WTC11 (cell line): Measurements from ENCODE around the gene OTUD7B. TPM values are rescaled to one million over a fixed set of nuclear protein-coding genes. Genes with fewer than 3 reads are reported as not detected.

Experiments
- ATAC-seq: fragments of 200-7000 bp; cut with Tn5 transposase; 2 replicates; pipeline ENCODE4 v1.10.0; 2021; ENCODE audit warnings: mild to moderate bottlenecking, moderate library complexity
- CTCF ChIA-PET: fragments of 300-600 bp; sonication (Branson Sonifier 250); formaldehyde crosslinking; loops from one replicate; lab custom pipeline; 2021; ENCODE audit warnings: antibody characterized with exemption; lab: Charles Lee
- POLR2A ChIA-PET: fragments of 350-600 bp; sonication (Branson Sonifier 250); formaldehyde crosslinking; loops from one replicate; lab custom pipeline; 2021; ENCODE audit warnings: antibody characterized with exemption; lab: Charles Lee
- DNase-seq: peaks from one replicate; pipeline ENCODE4 v3.0.0; 2021; ENCODE audit warnings: low spot score
- H3K27ac Mint-ChIP-seq: 2 replicates; pipeline ENCODE4 v1.8.0; 2021; ENCODE audit warnings: mixed read lengths
- H3K27me3 Mint-ChIP-seq: 2 replicates; pipeline ENCODE4 v1.8.0; 2021; ENCODE audit warnings: low read depth, mild to moderate bottlenecking, moderate library complexity, mixed read lengths
- H3K36me3 Mint-ChIP-seq: 2 replicates; pipeline ENCODE4 v1.8.0; 2021; ENCODE audit warnings: mixed read lengths
- H3K4me1 Mint-ChIP-seq: 2 replicates; pipeline ENCODE4 v1.8.0; 2022; ENCODE audit warnings: mixed read lengths
- H3K4me3 Mint-ChIP-seq: 2 replicates; pipeline ENCODE4 v1.8.0; 2021; ENCODE audit warnings: mild to moderate bottlenecking, moderate library complexity, mixed read lengths
- H3K9me3 Mint-ChIP-seq: 2 replicates; pipeline ENCODE4 v1.8.0; 2021; ENCODE audit warnings: mixed read lengths
- ATF2 ChIP-seq: sonication (generic); formaldehyde crosslinking; IDR thresholded peaks from 2 replicates; pipeline ENCODE4 v1.8.1; 2022; ENCODE audit warnings: low read depth, missing genetic modification reagents, borderline replicate concordance
- CDX4 ChIP-seq: fragments of 250-450 bp; sonication (Bioruptor Pico); IDR thresholded peaks from 2 replicates; pipeline ENCODE4 v1.9.0; 2021; ENCODE audit warnings: moderate library complexity, mild to moderate bottlenecking, inconsistent platforms, borderline replicate concordance
- E2F5 ChIP-seq: sonication (generic); formaldehyde crosslinking; IDR thresholded peaks from 2 replicates; pipeline ENCODE4 v1.8.1; 2022; ENCODE audit warnings: mild to moderate bottlenecking, moderate library complexity, missing genetic modification reagents
- FOXK1 ChIP-seq: sonication (generic); formaldehyde crosslinking; IDR thresholded peaks from 2 replicates; pipeline ENCODE4 v1.8.0; 2022; ENCODE audit warnings: mild to moderate bottlenecking, moderate library complexity, missing genetic modification reagents
- GRHL2 ChIP-seq: fragments of 250-450 bp; sonication (Bioruptor Pico); IDR thresholded peaks from 2 replicates; pipeline ENCODE4 v1.8.0; 2022; ENCODE audit warnings: mild to moderate bottlenecking, moderate library complexity; ENCODE audit not compliant: insufficient replicate concordance, severe bottlenecking
- HMGXB4 ChIP-seq: sonication (generic); formaldehyde crosslinking; IDR thresholded peaks from 2 replicates; pipeline ENCODE4 v1.8.1; 2023; ENCODE audit warnings: mild to moderate bottlenecking, moderate library complexity, missing genetic modification reagents
- JUN ChIP-seq: sonication (generic); formaldehyde crosslinking; IDR thresholded peaks from 2 replicates; pipeline ENCODE4 v1.8.0; 2023; ENCODE audit warnings: mild to moderate bottlenecking, missing genetic modification reagents
- MXD4 ChIP-seq: fragments of 250-450 bp; sonication (Bioruptor Pico); IDR thresholded peaks from 2 replicates; pipeline ENCODE4 v1.8.0; 2021; ENCODE audit warnings: mild to moderate bottlenecking, moderate library complexity, borderline replicate concordance
- NFATC4 ChIP-seq: fragments of 250-450 bp; sonication (Bioruptor Pico); IDR thresholded peaks from 2 replicates; pipeline ENCODE4 v1.9.0; 2021; ENCODE audit warnings: mild to moderate bottlenecking
- NR3C1 ChIP-seq: sonication (generic); formaldehyde crosslinking; conservative IDR thresholded peaks from 2 replicates; pipeline ENCODE4 v1.8.1; 2023; ENCODE audit warnings: low read depth, mild to moderate bottlenecking, missing genetic modification reagents
- RELA ChIP-seq: sonication (generic); formaldehyde crosslinking; IDR thresholded peaks from 2 replicates; pipeline ENCODE4 v1.8.1; 2022; ENCODE audit warnings: missing genetic modification reagents, mild to moderate bottlenecking, borderline replicate concordance
- TEAD1 ChIP-seq: sonication (generic); formaldehyde crosslinking; IDR thresholded peaks from 2 replicates; pipeline ENCODE4 v1.8.0; 2022; ENCODE audit warnings: mild to moderate bottlenecking, missing genetic modification reagents
- TEAD4 ChIP-seq: sonication (generic); formaldehyde crosslinking; IDR thresholded peaks from 2 replicates; pipeline ENCODE4 v1.8.0; 2022; ENCODE audit warnings: mild to moderate bottlenecking, missing genetic modification reagents
- ZBTB43 ChIP-seq: sonication (generic); formaldehyde crosslinking; IDR thresholded peaks from 2 replicates; pipeline ENCODE4 v1.8.1; 2023; ENCODE audit warnings: mild to moderate bottlenecking, missing genetic modification reagents
- ZNF121 ChIP-seq: sonication (generic); formaldehyde crosslinking; IDR thresholded peaks from 2 replicates; pipeline ENCODE4 v1.8.0; 2023; ENCODE audit warnings: missing genetic modification reagents
- ZNF281 ChIP-seq: sonication (generic); formaldehyde crosslinking; IDR thresholded peaks from 2 replicates; pipeline ENCODE4 v1.8.0; 2023; ENCODE audit warnings: mild to moderate bottlenecking, missing genetic modification reagents
- ZNF416 ChIP-seq: fragments of 250-450 bp; sonication (Bioruptor Pico); IDR thresholded peaks from 2 replicates; pipeline ENCODE4 v1.9.0; 2021; ENCODE audit warnings: mild to moderate bottlenecking, inconsistent platforms
- ZNF425 ChIP-seq: fragments of 250-450 bp; sonication (Bioruptor Pico); conservative IDR thresholded peaks from 2 replicates; pipeline ENCODE4 v1.9.0; 2021; ENCODE audit warnings: mild to moderate bottlenecking
- ZSCAN18 ChIP-seq: fragments of 250-450 bp; sonication (Bioruptor Pico); IDR thresholded peaks from 2 replicates; pipeline ENCODE4 v2.1.2; 2022; ENCODE audit warnings: mild to moderate bottlenecking, moderate library complexity
- total RNA-seq: library from RNA; stranded (reverse); gene quantifications from 3 replicates; pipeline ENCODE4 v1.2.3, GENCODE V29; 2021

The OTUD7B gene
- total RNA-seq, 1 experiment from 2014 or later = 21.0 TPM

- no peaks in the 10 kb centered on the region for H3K27me3 Mint-ChIP-seq
- no peak for TF ChIP-seq ATF2 (CRISPR knock-in tag)
- no peak for TF ChIP-seq CDX4 (CRISPR knock-in tag)
- TF ChIP-seq GRHL2 = no peak
- no peak for TF ChIP-seq ZSCAN18 (CRISPR knock-in tag)
- no peak for TF ChIP-seq NR3C1 (CRISPR knock-in tag)
- no peak for TF ChIP-seq ZNF281 (CRISPR knock-in tag)
- TF ChIP-seq ZNF425 (CRISPR knock-in tag) = no peak
- no peak for TF ChIP-seq E2F5 (CRISPR knock-in tag)
- TF ChIP-seq ZNF121 (CRISPR knock-in tag) = no peak
- TF ChIP-seq, all 79 proteins: peak for 0
- DNase-seq (no peak), ATAC-seq (no peak)
- Mint-ChIP-seq H3K27ac (no peak overlapping the region), H3K9me3 (no peaks in the 10 kb centered on the region), H3K4me3 (no peak overlapping the region), H3K4me1 (no peaks in the 10 kb centered on the region), H3K36me3 (peaks cover 20% of the 10 kb centered on the region)
- POLR2A ChIA-PET = interaction anchor here (0.6 kb wide), 1 partner anchor 607 kb away, joined by 3 read pairs; no protein-coding TSS in a partner anchor
- CTCF ChIA-PET = no interaction called here
These were observed 33.2 kb downstream of the OTUD7B start for GRCh38 chr1:149977345-149977744.

- no peak overlapping the region for H3K4me3 Mint-ChIP-seq
- CTCF ChIA-PET = no interaction called here
- H3K27ac Mint-ChIP-seq = no peak overlapping the region
- TF ChIP-seq RELA (no peak), NFATC4 (CRISPR knock-in tag) (no peak), TEAD1 (CRISPR knock-in tag) (no peak), ZBTB43 (CRISPR knock-in tag) (no peak), JUN (no peak), TEAD4 (CRISPR knock-in tag) (no peak), ZNF416 (no peak), HMGXB4 (CRISPR knock-in tag) (no peak), ZNF425 (CRISPR knock-in tag) (no peak), MXD4 (CRISPR knock-in tag) (no peak), ZNF121 (CRISPR knock-in tag) (no peak), FOXK1 (CRISPR knock-in tag) (no peak)
These were observed 38.0 kb downstream of the OTUD7B start for GRCh38 chr1:149972547-149972946.

More at GRCh38 chr1:149972547-149972946, 38.0 kb downstream of the OTUD7B start:
- Mint-ChIP-seq H3K27me3 (no peaks in the 10 kb centered on the region), H3K9me3 (no peaks in the 10 kb centered on the region), H3K4me1 (no peaks in the 10 kb centered on the region), H3K36me3 (peaks cover 40% of the 10 kb centered on the region)
- ATAC-seq = no peak
- DNase-seq = no peak
- POLR2A ChIA-PET = no interaction called here
